Bronchial epithelial cell (primary cell): ENCODE measurements around the gene TUBB6. TPM values are rescaled to one million over a fixed set of nuclear protein-coding genes. Genes with fewer than 3 reads are reported as not detected.

ENCODE experiments used
- DNase-seq: peaks from one replicate; pipeline ENCODE4 v3.0.0-alpha.2; 2010; ENCODE audit warnings: low read depth
- FAIRE-seq: peaks from 2 replicates; lab custom pipeline; 2011; peaks lifted over from hg19 to GRCh38; lab: Jason Lieb, UNC
- H3K27me3 ChIP-seq: 2 replicates; pipeline ENCODE4 v1.5.1; 2011; ENCODE audit warnings: low read length; ENCODE audit not compliant: control insufficient read depth, insufficient read depth
- H3K36me3 ChIP-seq: 2 replicates; pipeline ENCODE4 v1.5.1; 2011; ENCODE audit warnings: low read length; ENCODE audit not compliant: control insufficient read depth, insufficient read depth
- H3K4me3 ChIP-seq: 2 replicates; pipeline ENCODE4 v1.5.1; 2011; ENCODE audit warnings: mild to moderate bottlenecking, low read depth, low read length, control low read depth
- total RNA-seq: library from RNA; depleted of rRNA; stranded (reverse); fragments of >200 nt; gene quantifications from 2 replicates; pipeline ENCODE4 v1.2.1, GENCODE V29; 2014
- TF ChIP-seq, protein P1 (sequence below): IDR thresholded peaks from 2 replicates; pipeline ENCODE4 v1.5.1; 2011; ENCODE audit warnings: mild to moderate bottlenecking, moderate library complexity, low read length, control low read depth, inconsistent platforms; ENCODE audit not compliant: insufficient read depth, severe bottlenecking

Gene TUBB6
- total RNA-seq, 1 donor from 2014 or later, result 468 TPM

DNA sequence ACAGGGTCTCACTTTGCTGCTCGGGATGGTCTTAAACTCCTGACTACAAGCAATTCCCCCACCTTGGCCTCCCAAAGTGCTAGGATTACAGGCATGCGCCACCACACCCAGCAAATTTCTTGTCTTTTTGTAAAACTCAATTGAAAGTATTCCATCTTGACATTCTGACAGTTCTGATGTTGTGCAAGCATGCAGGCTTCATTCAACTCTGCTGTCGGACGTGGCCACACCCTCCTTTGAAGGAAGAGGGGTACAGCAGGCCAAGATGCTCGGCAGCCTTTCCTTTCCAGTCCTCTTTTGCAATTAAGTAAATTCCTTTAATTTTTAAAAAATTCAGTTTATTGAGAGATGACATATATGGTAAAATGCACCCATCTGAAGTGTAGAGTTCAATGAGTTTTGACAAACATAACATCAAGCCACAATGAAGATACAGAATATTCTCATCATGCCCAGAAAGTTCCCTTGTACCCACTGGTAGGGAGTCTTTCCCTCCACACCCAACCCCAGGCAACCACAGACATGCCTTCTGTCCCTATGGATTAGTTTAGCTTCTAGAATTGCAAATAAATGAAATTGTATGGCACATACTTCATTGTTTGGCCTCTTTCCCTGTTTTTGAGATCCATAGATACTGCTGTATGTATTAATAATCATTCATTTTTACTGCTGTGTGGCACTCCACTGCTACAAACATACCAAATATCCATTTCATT is 33.1 kb downstream of the TUBB6 start:
- no peak overlapping the region for H3K4me3 ChIP-seq
- TF ChIP-seq, protein P1, sequence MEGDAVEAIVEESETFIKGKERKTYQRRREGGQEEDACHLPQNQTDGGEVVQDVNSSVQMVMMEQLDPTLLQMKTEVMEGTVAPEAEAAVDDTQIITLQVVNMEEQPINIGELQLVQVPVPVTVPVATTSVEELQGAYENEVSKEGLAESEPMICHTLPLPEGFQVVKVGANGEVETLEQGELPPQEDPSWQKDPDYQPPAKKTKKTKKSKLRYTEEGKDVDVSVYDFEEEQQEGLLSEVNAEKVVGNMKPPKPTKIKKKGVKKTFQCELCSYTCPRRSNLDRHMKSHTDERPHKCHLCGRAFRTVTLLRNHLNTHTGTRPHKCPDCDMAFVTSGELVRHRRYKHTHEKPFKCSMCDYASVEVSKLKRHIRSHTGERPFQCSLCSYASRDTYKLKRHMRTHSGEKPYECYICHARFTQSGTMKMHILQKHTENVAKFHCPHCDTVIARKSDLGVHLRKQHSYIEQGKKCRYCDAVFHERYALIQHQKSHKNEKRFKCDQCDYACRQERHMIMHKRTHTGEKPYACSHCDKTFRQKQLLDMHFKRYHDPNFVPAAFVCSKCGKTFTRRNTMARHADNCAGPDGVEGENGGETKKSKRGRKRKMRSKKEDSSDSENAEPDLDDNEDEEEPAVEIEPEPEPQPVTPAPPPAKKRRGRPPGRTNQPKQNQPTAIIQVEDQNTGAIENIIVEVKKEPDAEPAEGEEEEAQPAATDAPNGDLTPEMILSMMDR, result no peak
- no peak for FAIRE-seq
- peaks cover 19% of the 10 kb centered on the region for H3K36me3 ChIP-seq
- DNase-seq, result no peak
- H3K27me3 ChIP-seq, result no peaks in the 10 kb centered on the region

DNA sequence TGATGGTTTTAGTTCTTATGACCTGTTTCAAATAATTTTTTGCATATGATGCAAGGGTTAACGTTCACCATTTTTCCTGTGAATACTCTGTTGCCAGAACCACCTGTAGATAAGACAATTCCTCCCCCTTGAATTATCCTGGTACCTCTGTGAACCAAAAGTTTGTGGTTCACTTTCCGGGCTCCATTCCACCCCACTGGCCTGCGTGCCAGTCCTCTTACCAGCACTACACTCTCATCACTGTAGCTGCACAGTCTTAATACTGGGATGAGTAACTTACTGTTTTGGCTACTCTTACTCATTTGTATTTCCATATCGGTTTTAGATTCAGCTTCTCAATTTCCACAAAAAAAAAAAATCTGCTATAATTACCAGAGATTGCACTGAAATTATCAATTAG is 34.6 kb downstream of the TUBB6 start:
- Histone ChIP-seq H3K27me3 (no peaks in the 10 kb centered on the region), H3K4me3 (no peak overlapping the region), H3K36me3 (peaks cover 19% of the 10 kb centered on the region)
- TF ChIP-seq, protein P1, result no peak
- FAIRE-seq, result no peak
- no peak for DNase-seq

DNA sequence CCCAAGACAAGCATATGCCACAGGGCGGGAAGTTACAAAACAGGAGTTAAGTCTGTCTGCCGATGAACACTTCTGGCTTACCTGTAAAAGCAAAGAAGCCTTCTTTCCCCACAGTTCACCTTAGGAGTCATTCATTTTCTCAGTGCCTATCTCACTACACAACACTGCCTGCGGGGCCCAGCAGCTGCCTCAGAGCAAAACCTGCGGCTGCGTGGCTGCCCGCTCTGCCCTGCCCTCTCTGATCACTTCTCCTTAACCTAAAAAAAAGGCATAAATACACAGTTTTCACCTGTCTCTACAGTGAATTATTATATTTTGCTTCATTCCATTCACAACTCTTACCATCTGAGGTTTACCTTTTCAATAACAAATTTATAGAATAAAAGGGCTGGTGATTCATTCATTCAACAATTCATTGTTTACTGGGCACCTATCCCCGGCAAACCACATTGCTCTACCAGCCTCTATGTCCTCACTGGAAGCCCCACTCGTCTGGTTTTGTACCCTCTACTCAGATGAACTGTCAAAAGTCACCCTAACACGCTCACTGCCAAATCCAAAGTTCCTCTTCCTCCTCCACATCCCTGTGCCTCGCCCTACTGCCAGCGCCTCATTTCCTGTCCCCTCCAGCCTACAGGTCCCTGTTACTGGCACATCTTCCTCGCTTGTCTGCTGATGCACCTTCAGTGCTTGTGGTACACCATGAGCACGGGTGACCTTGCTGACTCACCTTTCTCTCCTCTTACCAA is 37.6 kb downstream of the TUBB6 start:
- FAIRE-seq, result no peak
- Histone ChIP-seq H3K4me3 (no peak overlapping the region), H3K27me3 (no peaks in the 10 kb centered on the region), H3K36me3 (peaks cover 28% of the 10 kb centered on the region)
- no peak for DNase-seq
- TF ChIP-seq, protein P1, result no peak

DNA sequence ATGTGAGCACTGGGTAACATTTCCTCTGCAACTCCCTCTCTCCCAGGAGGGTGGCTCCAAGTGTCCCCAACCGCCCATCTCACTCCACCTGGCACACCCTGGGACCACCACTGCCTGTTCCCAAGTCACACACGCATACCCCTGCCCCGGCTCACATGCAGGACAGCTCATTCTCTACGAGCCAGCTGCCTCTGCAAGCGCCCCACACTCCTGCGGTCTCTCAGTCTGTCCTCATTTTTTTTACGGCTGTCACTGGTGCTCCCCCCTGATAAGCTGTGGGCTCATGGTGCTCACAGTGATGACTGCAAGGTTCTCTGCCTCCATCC is 38.2 kb downstream of the TUBB6 start:
- Histone ChIP-seq H3K4me3 (no peak overlapping the region), H3K36me3 (peaks cover 30% of the 10 kb centered on the region), H3K27me3 (no peaks in the 10 kb centered on the region)
- DNase-seq, result no peak
- no peak for FAIRE-seq
- TF ChIP-seq, protein P1, result no peak

DNA sequence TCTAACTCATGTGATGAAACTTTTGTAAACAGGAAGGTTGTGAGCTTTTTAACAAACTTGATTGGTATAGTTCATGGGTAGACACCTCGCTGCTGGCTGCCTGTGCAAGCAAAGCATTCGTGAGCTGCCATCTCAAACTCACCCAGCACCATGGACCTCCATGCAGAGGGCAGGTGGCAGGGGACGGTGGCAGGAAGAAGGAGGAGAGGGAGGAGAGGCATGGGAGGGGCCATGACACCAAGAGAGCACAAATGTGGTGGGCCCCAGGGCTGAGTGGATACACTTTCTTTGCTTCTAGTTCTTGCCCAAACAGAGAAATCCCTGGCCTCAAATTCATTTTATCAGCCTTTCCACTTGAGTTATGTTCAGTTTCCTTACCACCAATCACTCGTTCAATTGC is 39.9 kb downstream of the TUBB6 start:
- Histone ChIP-seq H3K36me3 (peaks cover 36% of the 10 kb centered on the region), H3K4me3 (no peak overlapping the region), H3K27me3 (no peaks in the 10 kb centered on the region)
- no peak for FAIRE-seq
- TF ChIP-seq, protein P1, result no peak
- DNase-seq, result no peak
